Measurements from ENCODE around the gene ACADVL.

The ACADVL gene

DNA sequence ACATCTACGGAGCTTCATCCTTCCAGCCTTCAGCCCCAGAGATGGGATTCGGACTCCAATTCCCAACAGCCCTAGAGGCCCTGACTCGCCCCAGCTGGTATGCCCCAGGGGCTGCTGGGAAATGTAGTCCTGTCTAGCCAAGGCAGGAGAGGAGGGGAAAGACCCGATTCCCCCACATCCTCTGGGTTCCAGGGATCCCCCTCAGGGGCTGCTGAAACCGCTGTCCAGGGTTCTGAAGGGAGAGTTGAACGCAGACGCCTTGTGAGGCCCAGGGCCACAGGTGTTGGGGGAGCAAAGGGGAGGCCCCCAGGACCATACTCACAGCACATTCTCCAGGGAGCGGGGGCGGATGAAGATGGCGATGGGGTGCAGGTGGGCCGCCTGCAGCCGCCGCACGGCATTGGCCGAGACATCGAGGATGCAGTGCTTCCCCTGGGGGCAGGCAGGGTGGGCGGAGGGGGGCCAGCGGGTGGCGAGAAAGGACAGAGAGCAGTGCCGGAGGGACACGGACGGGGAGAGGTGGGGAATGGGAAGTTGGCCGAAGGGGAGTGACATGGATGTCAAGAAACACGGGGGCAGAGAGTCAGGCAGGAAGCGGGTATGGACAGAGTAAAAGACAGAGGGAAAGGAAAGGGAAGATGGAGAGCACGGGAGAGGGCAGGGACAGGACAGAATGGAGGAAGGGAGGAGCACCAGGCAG, 28.0 kb upstream of the ACADVL start:
- DNase-seq = peak; percentile 13 to 16

DNA sequence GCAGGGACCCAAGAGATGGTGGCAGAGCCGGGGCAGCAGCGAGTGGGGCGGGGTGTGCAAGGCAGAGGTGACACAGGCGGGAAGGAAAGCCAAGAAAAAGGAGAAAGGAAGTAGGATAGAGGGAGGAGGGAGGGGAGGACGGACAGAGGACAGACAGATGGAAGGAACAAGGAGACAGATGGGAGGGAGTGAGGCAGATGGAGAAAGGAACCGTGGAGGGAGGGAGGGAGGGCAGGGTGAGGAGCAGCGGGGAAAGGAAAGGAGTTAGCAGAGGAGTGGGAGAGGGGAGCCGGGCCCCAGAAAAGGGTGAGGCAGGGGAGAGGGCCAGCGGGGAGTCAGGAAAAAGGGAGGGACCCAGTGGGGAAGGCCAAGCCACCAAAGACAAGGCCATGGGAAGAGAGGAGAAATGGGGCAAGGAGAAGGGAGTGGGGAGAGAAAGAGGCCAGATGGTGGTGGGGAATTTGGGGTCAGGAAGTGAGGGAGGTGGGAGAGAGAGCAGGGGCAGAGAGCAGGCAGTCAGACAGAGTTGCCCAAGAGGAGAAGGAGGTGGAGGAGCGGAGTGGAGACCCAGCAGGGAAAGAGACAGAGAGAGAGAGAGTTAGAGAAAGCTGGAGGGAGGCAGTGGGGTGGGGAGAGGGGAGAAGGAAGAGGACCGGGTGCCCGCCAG, 27.3 kb upstream of the ACADVL start:
- DNase-seq = no peak

- DNase-seq = no peak
Measured at GRCh38 chr17:7195971-7196370, 23.8 kb upstream of the ACADVL start.

- no peak for DNase-seq
Measured at GRCh38 chr17:7196651-7197401, 22.9 kb upstream of the ACADVL start.

GRCh38 chr17:7203391-7203790, 16.3 kb upstream of the ACADVL start:
- no peak for DNase-seq

DNA sequence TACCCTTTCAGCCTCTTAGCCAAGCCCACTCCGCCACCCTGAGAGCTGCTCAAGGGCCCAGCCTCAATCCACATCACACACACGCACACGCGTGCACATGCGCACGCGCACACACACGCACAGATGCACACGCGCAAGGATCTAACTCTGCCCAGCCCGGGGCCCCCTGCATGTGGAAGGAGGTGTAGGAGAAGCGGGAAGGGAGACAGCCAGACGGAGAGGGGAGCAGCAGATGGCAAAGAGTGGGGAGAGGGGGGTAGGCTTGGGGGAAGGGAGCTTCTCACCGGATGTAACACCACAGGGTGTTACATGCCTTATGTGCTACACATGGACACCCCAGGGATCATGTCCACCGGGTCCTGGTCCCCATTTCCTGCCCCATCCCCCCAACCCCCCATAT, 15.4 kb upstream of the ACADVL start:
- DNase-seq = no peak

DNA sequence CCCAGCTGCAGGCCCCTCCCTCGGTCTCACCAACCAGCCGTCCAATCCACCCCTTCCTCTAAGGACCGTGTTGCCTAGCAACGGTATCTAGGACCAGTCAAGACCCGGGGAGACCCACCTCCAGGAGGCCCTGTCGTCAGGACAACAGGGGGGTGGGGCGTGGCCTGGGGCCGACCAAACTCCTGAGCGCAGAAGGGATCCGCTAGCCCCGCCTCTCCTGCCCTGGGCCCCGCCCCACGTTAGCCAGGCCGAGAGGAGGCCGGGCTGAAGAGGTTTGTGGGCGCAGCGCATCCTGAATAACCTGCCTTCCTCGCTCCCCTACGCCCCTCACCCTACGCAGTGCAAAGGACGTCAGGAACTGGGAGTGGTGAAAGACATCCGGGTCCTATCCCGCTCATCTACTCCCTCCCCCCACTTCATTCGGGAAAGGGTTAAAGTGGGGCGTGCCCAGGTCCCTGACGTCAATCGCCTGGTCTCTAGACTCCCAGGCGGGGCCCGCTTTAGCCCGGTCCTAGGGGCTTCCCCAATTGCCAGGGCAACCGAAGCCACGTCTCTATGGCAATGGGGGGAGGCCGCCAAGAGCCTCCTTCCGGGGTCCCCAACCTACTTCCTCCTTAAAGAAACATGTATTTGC, 14.8 kb upstream of the ACADVL start:
- DNase-seq = peak; percentile 52 to 67

DNA sequence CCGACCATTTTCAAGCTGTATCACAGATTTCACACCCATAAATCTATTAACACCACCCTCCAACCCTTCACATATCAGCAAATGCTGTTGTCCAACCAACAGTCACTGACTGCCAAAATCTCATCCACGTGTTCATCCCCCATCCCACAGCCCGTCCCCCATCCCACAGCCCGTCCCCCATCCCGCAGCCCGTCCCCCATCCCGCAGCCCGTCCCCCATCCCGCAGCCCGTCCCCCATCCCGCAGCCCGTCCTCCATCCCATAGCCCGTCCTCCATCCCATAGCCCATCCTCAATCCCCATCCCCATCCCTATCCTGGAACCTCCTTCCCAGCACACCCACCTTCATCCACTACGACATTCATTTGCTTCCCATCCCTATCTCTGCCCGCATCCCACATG, 14.2 kb upstream of the ACADVL start:
- no peak for DNase-seq

DNA sequence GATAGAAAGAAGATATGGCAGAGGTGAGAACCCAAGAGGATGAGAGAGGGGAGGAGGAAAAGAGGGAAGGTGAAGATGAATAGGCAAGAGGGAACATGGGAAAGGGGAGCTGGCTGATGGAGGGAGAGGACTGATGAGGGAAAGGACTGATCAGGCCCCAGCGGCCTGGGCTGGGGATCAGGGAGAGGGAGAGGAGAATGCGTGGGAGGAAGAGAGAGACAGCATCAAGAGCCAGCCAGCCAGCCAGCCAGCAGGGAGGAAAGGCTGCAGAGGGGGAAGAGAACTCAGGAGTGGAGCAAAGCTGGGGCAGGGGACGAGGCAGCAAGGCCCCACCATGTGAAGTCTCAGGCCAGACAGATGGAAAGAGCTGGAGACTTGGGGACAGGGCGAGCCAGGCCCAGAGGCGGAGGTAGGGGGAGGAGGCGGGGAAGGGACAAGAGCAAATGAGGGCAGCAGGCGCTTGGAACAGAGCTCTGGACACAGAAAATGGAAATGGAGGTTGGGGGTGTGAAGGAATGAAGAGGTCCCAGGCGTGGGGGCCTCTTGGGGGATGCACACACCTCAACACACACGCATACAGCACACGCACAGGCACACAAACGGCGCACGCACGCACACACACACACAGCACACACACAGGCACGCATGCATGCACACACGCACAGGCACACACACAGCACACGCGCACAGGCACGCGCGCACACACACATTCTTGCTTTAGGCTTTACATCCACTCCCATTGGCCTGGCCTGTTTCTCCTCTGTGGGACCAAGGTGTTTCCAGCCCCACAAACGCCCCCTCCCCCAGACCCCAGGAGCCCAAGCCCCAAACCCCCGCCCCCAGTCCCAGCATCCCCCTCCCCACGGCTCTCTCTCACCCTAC, 12.4 kb upstream of the ACADVL start:
- DNase-seq = no peak

DNA sequence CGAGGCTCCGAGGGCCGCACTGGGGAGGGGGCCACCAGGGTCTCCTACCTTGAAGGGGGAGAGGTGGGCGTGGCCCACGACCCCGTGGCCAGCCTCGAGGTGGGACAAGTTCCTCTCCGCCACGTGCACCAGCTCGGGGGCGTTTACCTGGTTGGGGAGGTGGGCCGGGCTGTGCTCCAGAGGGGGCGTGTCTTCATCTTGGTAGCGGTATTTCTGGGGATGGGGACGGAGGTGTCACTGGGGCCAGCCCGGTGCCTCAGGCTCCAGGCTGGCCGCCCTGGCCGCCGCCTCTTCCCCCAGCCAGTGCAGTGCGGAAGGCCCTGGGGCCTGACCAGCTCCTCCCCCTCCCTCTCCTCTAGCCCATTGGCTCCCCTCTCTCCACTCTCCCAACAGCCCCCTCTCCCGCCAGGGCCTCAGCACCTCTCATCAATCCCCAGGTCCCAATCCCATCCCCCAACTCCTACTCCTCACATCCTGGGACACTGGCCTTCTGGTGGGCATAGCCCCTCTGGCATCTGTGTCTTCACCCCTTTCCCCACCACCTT, 11.6 kb upstream of the ACADVL start:
- DNase-seq = no peak

- no peak for DNase-seq
Measured at GRCh38 chr17:7208754-7209460, 10.8 kb upstream of the ACADVL start.

GRCh38 chr17:7211491-7212273, 8.1 kb upstream of the ACADVL start:
- no peak for DNase-seq

GRCh38 chr17:7213895-7214299, 5.8 kb upstream of the ACADVL start:
- DNase-seq = peak; percentile 32 to 46

DNA sequence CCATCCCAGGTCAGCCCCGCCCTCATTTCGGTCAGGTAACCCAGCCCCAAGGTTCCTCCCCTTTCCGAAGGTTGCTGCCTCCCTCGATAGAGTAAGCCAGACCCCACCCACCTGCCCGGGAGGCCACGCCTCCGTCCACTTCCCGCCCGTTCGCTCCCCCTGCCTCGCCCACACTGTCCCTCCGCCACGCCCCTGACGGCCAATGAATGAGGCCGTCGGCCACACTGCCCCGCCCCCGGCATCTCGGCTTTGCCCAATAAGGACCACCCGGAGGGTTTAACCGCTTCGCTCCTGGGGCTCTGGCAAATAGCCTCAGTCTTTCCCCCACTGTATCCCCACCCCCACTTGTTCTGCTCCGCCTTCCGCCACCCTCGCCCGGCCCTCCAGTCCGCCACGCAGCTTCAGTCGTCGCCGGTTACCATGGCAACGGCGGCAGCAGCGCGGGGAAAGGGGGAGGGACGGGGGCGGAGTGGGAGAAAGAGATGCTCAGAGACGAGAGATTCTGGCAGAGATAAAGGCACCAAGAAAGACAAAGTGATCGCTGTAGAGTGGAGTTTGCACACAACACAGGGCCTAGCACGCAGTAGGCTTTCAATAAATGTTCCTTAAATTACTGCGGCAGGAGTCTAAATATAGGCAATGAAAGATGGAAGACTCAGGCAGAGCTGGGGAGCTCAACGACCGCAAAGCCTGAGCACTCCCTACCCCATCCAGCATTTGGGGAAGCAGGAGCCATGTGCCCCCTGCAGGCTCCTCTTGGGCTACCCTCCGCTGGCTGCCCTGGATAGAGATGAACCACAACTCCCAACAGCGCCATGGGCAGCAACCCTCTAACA, 5.2 kb upstream of the ACADVL start:
- peak; percentile 82 to 83 for DNase-seq

- no peak for DNase-seq
Measured at GRCh38 chr17:7215136-7215638, 4.6 kb upstream of the ACADVL start.

DNA sequence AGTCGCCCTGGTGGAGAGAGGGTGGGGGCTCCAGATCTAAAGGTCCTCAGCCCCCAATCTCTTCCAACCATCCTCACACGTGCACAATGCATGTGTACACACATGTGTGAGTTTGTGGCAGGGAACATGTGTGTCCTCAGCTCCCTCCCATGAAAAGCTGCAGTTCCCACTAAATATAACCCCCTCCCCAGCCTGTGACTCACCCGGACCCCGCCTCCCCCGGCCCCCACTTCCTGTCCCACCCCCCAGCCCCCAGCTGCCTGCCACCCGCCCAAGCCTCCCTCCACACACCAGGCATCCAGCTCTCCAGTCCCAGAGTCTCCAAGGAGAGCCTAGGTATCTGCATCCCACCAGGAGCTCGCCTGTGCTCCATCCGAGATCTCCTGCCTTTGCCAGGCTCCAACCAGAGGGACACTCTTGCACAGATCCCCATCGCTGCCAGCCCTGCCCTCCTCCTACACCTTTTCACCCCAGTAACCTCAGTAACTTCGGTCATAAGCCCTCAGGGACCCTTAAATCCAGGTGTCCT, 4.0 kb upstream of the ACADVL start:
- DNase-seq = no peak

DNA sequence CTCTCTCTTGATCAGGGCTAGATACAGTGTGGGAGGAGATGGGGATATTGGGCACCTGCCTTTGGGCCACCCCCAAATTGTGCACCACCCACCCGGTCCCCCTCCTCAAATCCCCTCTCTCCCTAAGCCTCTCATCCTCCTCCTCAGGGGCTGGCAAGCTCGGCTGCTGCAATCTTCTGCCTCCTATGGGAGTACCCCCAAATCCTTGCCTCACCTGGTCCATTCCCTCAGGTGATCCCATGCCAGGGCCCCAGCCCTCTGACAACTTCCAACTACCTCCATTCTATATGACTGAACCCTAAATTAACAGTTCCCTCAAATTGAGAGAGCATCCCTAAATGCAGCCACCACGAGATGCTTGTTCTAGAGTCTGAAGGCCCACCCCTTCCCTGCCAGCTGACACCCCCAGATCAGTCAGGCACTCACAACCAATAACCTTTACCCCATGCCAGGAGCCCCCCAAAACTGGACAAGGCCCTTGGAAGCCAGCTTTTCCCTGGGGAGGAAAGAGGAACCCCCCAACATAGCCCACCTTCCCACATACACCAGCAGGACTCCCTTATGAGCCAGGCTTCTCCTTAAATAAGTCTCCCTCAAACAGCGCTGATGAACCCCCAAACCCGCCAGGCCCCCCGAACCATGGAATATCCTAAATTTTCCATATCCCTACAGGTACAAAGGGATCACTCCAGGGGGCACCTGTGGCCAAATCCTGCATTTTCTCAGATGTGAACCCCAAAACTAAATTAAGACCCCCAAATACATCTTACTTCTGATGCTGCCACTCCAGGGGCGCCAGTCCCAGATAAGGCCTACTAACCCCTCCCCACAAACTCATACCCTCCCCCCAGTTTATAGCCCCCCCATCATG, 3.3 kb upstream of the ACADVL start:
- no peak for DNase-seq
